DLD1 (cell line): Measurements from ENCODE around the gene METTL3.

Source experiments
- in situ Hi-C: cut with HindIII; loops from 2 replicates; pipeline ENCODE4 v1.10.0; 2017; ENCODE audit warnings: low sequenced_read_pairs

METTL3 gene

GRCh38 chr14:21527318-21527679, 16.2 kb upstream of the METTL3 start:
- in situ Hi-C loops: no loop called here

GRCh38 chr14:21526672-21527317, 15.7 kb upstream of the METTL3 start:
- in situ Hi-C loops: no loop called here

- in situ Hi-C loops: no loop called here
These were observed 15.0 kb upstream of the METTL3 start, which contains the start of gene SALL2 for GRCh38 chr14:21525962-21526671. Gene SALL2 (minus strand): TSS chr14:21526346. CDS start chr14:21526127, 219 bp downstream.

- in situ Hi-C loops: no loop called here
These were observed 14.4 kb upstream of the METTL3 start for GRCh38 chr14:21525571-21525961.

GRCh38 chr14:21524575-21525490, 13.7 kb upstream of the METTL3 start:
- in situ Hi-C loops: no loop called here

GRCh38 chr14:21523203-21523602, 12.1 kb upstream of the METTL3 start:
- in situ Hi-C loops: no loop called here

- in situ Hi-C loops: no loop called here
These were observed 10.4 kb upstream of the METTL3 start for GRCh38 chr14:21521501-21521900.

GRCh38 chr14:21520767-21521166, 9.6 kb upstream of the METTL3 start:
- in situ Hi-C loops: no loop called here

- in situ Hi-C loops: no loop called here
These were observed 7.6 kb upstream of the METTL3 start for GRCh38 chr14:21518725-21519124.

- in situ Hi-C loops: no loop called here
These were observed 3.2 kb upstream of the METTL3 start for GRCh38 chr14:21514341-21514740.

- in situ Hi-C loops: no loop called here
These were observed 1.6 kb downstream of the METTL3 start for GRCh38 chr14:21509432-21510143.

- in situ Hi-C loops: no loop called here
These were observed 4.6 kb downstream of the METTL3 start for GRCh38 chr14:21506557-21506956.

- in situ Hi-C loops: no loop called here
These were observed 6.1 kb downstream of the METTL3 start for GRCh38 chr14:21505012-21505553.

GRCh38 chr14:21503376-21503775, 7.8 kb downstream of the METTL3 start:
- in situ Hi-C loops: no loop called here

- in situ Hi-C loops: no loop called here
These were observed 9.6 kb downstream of the METTL3 start for GRCh38 chr14:21501568-21501967.

GRCh38 chr14:21498540-21499526, 12.3 kb downstream of the METTL3 start:
- in situ Hi-C loops: no loop called here

- in situ Hi-C loops: no loop called here
These were observed 14.7 kb downstream of the METTL3 start for GRCh38 chr14:21496453-21496852.

GRCh38 chr14:21494902-21495762, 16.0 kb downstream of the METTL3 start:
- in situ Hi-C loops: no loop called here
